ENCODE measurements around the gene SYT13.

GRCh38 chr11:45303316-45303715 lies 17.2 kb upstream of the SYT13 start:
- TF ChIP-seq CTCF (IDR thresholded peaks at IDR 0.05; ENCODE audit: poor library complexity) (no peak), EZH2phosphoT487 (IDR thresholded peaks at IDR 0.05; ENCODE audit: low read depth, severe bottlenecking, unreplicated experiment) (no peak)
